NCI-H748 treated with DMSO at 0.1 percent for 48 hours (cell line): ENCODE data around the gene CACNA1A.
"Not testable (repeated sequence)": the region's sequence is repeated elsewhere in the genome, so short reads cannot be mapped to it uniquely, and the experiment has no call there.

Experiments
- DNase-seq: peaks from one replicate; lab custom pipeline; 2025; lab: John Stamatoyannopoulos, UW

Gene CACNA1A

DNA sequence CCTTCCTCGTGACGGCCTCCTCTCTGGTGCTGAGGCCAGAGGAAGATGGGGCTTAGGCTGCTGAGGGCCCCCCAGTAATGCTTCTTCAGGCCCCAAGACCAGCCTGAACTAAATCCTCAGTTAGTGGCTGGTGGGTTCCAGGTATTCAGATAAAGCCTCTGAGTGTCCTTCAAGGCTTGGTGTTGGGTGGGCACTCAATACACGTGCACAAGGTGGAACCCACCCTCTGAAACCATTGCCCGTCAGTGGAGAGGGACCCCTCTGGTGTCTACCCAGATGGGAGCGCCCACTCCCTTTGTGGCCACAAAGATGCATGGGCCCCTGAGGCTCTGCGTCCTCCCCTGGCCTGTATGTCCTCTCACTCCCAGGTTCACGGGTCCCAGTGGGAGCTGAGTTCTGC lies 277.0 kb downstream of the CACNA1A start:
- no peak for DNase-seq

DNA sequence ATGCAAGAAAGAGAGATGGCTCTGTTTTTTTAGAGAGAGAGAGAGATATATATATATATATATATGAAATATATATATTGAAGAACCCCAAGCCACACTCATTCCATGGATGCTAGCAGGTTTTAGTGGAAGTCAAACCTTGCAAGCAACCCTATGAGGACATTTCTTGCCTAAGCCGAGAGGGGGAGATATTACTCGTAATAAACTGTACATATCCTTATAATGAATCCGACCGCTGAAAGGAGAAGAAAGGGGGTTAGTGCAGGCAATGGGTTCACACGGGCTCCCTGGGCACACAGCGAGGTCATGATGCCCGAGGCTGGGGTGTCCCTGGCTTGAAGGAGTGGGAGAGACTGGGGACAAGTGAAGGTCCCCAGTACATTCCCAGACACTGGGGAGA lies 277.7 kb downstream of the CACNA1A start:
- no peak for DNase-seq

DNA sequence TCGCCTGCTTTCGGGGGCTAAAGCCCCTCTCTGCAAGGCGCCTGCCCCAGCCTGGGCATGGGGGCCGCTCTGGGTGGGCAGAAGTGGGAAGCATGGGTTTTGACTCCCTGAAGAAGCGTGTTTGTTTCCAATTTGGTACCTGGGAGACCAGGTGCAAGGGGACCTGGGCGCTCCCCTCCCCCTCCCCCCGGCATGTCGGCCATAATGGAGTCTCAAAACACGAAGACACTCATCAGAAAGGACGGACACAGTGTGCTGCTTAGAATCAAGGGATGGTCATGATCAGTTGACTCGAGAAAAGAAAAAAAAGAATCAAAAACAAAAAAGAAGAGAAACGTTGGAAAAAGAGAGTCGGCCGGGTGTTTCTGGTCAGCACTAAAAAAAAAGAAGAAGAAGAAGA lies 279.3 kb downstream of the CACNA1A start:
- no peak for DNase-seq

DNA sequence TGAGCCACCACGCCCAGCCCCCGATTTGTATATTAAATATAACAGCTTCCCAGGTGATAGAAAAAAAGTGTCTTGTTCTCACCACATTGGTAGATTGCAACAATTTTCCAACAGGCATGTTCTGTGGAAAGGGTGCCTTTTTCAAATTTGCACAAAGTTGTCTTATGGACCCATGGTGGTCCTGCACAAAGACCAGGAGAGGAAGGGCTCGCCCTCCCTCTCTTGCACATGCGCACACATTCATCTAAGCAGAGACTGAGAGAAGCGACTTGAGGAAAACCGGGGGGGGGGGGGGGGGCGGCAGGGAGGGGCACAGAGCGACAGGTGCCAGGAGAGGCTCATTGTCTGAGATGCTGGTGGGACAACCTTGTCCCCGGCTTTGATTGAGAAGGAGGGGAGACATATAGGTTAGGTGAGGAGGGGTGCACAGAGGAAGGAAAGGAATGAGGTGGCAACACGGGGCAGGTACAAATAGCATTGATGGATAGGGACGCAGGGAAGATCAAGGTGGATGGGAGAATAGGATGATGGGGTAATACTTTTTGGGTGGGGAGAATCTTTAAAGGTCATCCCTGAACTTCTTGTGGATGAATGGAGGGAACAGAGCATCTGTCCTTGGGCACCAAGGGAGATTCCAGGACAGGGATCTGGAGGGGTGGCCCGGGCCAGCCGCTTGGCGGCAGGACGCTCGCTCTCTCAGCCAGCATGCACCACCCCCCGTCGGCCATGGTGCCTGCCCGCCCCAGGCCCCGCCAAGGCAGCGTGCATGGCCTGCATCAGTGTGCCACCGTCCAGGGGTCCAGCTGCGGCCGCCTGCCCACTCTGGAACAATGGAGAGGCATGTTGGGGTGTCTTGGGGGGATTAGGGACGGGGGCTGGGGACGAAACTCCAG lies 280.1 kb downstream of the CACNA1A start:
- DNase-seq = no peak

DNA sequence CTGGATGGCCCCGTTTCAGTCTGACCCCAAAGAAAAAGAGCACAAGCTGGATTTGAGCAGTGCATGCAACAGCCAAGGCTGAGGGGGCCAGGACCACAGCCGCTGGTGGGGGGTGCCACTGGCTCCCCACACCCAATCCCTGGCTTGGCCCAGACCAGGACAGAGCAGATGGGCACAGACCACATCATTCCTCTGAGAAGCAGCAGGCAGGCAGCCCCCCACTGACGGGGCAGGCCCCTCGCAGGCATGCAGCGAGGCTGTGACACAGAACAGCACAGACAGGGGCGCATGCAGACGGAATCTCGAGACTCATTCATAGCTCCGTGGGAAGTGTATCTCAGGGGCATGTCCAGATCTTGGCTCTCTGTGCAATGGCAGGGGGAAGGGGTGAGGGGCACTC lies 281.2 kb downstream of the CACNA1A start:
- DNase-seq = no peak

DNA sequence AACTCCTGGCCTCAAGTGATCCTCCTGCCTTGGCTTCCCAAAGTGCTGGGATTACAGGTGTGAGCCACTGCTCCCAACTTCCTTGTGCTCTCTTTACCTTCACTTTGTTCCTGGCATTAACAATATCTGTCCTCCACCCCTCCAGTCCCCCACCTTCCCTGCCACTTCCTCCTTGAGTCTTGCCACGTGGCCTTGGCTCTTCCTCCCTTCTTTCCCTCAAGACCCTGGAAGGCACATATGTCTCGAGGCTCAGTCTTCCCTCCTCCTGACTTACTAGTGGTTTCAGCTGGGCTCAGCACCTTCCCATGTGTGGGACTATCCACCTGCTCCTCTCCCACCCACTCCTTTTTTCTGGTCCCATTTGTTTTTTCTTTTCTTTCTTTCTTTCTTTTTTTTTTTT lies 285.4 kb downstream of the CACNA1A start:
- no peak for DNase-seq

DNA sequence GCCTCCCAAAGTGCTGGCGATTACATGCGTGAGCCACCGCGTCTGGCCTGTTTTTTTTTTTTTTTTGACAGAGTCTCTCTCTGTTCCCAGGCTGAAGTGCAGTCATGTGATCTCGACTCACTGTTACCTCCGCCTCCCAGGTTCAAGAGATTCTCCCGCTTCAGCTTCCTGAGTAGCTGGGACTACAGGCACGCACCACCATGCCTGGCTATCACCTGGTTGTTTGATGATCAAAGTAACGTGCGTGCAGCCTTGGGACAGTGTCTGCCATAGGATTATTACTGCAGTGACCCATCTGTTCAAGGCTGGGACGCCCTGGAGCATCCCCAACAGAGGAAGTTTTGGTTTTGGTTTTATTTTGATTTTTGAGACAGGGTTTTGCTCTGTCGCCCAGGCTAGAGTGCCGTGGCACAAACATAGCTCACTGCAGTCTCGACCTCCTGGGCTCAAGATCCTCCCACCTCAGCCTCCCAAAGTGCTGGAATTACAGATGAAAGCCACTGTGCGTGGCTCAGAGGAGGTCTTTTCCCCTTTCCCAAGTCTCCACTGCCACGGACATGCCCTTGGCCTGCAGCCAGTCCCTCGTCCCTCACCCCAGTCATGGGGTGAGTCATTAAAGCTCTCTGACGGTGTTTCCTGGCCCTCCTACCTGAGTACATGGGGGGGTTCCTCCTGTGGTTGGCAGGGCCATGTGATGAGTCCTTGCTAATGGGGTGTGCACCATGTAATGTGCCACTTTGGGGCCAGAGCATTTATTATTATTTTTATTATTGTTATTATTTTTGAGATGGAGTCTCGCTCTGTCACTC lies 290.5 kb downstream of the CACNA1A start:
- no peak for DNase-seq

DNA sequence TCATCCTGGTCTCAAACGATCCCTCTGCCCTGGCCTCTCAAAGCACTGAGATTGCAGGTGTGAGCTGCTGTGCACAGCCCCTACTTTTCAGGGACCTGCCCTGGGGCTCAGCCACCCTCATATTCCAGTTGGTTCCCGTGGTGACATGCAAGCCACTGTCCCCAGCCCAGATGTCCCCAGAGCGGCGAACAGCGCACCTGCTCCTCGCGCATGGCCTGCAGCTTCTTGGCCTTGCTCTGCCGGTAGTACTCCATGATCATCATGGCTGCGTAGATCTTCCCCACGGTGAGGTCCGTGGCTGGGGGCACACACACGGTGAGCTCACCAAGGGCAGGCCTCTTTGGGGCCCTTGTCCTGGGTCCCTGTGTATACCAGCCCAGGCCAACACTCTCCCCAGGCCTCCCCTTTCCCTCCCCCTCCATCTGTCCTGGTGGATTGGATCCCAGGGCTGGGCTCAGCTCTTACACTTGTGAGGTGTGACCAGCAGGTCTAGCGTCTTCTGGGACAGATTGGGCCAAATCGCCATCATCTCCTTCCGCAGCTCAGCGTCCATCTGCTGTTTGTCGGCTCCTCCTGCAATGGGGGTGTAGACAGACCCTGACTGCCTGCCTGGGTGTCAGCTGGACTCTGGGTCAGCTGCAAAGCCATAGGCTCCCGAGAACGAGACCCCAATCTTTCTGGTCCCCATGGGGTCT lies 292.1 kb downstream of the CACNA1A start:
- no peak for DNase-seq

DNA sequence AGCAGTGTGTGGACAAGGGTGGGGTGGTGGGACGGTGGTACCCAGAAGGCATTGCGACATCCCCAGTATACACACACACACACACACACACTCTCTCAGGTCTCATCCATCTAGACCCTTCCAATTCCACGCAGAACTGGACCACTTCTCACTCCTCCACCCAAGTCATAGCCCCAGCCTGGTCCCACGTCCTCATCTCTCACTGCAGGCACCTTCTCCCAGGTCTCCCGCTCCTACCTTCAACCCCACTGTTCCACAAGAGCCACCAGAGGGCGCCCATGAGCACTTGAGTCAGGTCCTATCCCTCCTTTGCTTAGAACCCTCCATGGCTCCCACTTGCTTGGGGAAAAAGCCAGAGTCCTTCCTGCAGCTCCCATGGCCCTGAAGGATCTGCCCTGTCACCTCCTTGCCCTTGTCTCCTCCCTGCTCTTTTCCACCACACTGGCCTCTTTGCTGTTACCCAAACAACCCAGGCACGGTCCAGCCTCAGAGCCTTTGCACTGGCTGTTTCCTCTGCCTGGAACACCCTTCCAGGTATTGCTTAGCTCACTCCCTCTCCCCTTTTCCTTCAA lies 293.4 kb downstream of the CACNA1A start:
- no peak for DNase-seq

DNA sequence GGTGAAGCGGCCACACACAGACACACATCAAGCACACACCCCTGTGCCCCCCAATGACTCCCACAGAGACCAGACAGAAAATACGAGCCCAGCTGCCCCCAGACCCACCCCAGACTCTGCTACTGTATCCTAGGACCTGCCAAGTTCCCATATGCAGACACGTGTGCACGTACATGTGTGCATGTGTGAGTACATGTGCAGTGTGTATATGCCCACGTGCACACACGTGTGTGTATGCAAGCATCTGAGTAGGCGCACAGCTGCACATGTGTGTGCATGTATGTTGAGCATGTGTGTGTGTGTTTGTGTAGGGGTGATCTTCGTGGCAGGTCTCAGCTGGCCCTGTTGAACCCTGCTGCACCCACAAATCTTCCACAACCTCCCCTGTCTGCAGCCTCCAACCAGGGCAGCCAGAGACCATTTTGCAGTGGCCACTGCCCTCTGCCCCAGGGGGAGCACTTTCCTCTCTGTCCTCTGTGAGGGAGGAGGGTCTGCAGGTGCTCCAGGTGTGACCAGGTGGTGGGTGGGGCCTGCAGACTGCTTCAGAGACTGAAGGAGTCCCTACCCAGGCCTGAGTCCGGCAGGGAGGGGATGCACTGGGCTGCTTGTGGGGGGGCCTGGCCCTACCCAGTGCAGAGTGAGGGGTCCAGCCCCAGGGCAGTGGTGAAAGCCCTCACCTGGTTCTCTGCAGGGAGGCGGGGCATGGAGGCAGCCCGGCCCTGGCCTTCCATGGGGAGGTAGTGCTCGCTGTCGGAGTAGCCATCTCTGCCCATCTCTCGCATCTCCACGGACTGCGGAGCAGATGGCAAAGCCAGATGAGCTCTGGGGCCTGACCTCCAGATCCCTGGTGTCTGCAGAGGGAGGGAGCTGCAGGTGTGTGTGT lies 294.6 kb downstream of the CACNA1A start:
- no peak for DNase-seq

DNA sequence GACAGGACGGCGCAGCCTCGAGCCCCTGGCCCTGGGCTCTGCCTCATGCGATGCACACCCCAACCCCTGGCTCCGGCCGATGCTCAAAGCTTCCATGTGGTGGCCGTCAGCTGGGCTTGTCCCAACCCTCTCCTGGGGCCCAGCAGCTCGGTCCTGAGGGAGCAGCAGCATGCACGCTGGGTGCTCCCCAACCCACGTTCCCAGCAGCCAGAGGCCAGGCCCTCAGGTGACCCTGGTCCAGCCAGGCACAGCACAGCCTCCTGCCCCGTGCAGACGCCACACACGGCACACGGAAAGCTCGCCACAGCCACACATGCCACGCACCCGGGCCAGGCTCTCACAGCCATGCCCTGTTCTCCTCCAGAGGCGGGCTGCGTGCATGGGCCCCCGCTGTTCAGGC lies 295.3 kb downstream of the CACNA1A start:
- DNase-seq = no peak

DNA sequence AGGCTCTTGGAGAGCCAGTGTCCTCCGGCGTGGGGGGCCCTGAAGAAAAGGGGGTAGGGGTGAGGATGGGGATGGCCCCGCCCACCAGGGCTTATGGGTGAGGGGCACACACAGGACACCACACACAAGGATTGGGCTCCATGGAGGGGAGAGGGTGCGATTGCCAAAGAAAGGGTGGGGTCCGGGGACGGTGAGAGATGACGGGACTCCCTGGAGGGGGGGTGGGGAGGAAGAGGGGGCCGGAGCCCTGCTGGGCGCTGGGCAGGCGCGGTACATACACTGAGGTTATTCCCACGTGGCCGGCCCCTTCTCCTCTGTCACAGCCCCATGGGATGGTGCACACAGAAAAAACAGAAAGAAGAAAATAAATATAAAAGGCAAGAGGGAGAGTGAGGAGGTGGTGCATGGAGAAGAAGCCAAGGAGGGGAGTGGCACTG lies 295.9 kb downstream of the CACNA1A start:
- no peak for DNase-seq

DNA sequence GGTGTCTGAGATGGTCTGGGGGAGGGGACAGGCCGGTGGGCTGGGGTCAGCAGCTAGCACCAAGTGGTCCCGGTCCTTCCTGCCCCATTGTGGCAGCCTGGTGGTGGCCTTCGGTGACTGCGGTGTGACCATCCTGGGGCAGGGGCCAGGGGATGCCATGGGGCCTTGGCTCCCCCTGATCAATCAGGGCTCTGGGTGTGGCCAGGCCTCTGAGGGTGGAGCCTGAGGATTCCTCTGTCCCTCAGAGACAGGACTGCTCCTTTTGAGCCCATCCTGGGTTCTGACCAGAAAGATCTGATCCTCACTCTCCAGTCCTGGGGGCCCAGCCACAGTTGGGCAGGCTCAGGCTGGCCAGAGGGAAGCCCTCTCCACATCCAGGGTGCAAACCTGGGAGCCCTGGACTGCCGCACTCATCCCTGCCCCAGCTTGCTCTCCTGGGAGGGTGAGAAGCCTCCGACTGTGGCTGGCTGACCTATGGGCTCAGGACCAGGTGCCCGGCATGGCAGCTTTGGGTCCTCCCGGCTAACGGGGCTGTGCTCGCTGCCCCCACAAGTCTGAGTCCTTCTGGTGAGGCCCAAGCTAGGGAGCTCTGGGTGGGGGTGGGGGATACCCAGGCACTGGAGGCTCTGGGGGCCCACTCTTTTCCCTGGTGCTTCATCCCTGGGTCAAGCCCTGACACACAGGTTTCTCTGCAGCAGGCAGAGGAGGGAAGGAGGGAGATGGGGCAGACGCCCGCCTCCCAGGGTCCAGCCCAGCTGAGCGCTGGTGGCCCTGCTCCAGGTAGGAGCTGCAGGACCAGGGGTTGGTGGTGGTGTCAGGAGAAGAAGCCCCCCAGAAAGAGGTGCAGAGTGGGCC lies 296.6 kb downstream of the CACNA1A start:
- DNase-seq = no peak

DNA sequence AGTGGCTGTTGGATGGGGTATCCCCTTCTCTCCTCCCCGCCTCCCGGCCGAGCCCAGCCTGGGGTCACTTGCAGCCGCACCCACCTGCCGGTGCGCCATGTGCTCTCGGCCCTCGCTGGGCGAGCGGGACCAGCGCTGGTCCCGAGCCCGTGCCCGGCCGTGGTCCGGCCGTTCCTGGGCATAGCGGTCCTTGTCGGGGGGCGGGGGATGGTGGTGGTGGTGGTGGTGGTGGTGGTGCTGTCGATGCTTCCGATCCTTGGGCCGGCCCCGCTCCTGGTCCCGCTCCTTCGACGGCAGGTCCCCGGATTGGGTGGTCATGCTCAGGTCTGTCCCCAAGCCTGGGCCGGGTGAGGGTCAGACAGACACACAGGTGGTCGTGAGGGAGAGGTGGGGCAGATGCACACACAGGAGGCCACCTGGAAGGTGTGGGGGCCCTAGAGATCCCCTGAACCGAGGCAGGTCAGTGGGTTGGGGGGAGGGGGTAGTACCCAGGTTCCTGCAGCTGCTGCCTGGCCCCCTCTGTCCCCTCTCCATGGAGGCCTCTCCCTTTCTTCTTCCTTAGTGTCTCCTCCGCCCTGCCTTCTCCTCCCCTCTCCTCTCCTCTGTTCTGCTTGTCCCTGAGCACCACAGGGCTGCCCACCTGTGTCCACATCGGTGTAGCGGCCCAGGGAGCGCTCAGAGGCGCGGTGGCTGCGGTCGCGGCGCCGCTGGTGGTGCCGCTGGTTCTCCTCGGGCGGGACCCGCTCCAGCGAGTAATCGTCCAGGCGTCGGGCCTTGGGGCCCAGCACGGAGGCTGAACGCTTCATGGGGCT lies 297.4 kb downstream of the CACNA1A start:
- DNase-seq = no peak

DNA sequence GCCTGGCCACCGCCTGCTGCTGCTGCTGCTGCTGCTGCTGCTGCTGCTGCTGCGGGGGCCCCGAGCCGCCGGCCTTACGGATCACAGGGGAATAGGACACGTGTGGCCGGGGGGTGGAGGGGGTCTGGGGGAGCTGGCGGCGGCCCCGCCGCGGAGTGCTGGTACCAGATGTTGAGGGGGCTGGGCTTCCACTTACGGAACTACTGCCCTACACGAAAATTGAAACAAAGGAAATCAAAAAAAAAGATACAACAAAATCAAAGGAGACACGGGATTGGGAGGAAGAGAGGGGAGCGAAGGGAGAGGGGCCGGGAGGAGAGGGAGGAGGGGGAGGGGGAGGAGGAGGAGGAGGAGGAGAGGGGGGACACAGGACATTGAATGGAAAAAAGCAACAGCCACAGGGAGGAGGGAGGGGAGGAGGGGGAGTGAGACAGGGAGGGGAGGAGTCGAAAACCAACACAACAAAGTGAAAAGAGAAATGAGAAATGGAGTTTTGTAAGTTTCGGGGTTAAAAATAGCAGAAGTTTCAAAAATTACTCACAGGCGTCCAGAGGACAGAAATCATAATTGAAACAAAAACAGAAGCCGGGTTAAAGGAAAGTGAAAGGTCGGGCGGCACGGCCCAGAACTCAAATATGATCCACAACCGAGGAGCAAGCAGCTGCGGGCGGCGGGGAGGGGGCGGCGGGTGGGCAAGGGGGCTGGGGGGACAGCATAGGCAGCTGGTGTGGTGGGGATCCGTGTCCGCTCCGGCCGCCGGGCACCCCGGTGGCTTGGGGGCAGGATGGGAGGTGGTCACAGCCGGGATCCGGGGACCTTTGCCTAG lies 298.2 kb downstream of the CACNA1A start:
- no peak for DNase-seq

DNA sequence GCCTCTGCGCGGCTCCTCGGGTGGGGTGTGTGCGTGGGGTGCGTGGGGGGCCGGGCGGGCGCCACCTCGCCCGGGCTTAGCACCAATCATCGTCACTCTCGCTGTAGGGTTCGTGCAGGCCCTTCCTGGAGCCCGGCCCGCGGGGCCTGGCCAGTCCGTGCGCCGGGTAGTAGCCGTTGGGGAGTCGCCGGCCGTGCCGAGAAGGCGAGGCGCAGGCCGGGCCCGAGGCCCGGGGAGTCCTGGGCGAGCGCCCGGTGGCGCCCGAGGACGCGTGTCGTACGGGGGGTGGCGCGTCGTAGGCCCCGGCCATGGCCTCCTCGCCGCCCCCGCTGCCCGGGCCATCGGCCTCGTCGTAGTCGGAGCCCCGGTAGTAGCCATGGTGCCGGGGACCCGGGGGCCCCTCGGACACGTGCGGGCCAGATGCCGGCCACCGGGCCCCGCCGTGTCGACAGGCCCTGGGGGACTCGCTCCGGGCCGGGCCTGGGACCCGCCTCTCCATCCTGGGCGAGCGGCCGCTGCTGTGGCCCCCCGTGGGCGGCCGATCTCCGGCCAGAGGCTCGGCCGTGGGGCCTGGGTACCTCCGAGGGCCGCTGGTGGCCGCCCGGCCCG lies 298.9 kb downstream of the CACNA1A start:
- no peak for DNase-seq

DNA sequence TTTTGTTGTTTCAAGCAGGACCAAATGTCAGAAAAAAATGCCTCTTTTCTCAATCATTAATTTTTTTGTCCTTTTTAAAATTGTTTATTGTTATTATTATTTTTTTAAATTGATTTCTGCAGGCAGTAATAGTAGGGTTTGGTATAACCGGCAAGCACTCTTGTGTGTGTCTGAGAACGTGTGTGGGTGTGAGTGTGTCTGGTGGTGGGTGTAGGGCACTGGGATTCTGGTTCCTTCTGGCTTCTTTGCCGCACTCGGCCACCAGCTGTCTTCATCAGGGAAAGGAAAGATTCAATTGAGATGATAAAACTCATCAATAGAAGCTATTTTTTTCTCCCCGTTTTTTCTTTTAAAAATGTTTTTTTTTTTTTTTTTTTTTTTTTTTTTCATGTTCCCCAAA lies 299.7 kb downstream of the CACNA1A start:
- no peak for DNase-seq

DNA sequence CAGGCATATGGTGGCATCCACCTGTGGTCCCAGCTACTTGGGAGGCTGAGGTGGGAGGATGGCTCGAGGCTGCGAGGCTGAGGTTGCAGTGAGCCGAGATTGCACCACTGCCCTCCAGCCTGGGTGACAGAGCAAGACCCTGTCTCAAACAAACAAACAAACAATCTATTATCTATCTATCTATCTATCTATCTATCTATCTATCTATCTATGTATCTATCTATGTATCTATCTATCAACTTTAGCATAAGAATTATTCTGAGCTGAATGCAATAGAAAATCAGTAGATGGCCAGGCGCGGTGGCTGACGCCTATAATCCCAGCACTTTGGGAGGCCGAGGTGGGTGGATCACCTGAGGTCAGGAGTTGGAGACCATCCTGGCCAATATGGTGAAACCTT lies 304.2 kb downstream of the CACNA1A start:
- DNase-seq = not testable (repeated sequence)
